GM12864 (cell line): Measurements from ENCODE around the gene APOL3.

Source experiments
- DNase-seq: peaks from one replicate; pipeline ENCODE4 v3.0.0-alpha.2; 2011; ENCODE audit warnings: low read depth
- H3K4me3 ChIP-seq: 2 replicates; pipeline ENCODE4 v1.5.1; 2011; ENCODE audit warnings: mild to moderate bottlenecking, low read depth, low read length, control low read depth
- TF ChIP-seq, protein P1 (sequence below): IDR thresholded peaks from 2 replicates; pipeline ENCODE4 v1.5.1; 2011; ENCODE audit warnings: low read depth, mild to moderate bottlenecking, moderate library complexity, low read length, control low read depth, inconsistent platforms; ENCODE audit errors: missing control alignments

Gene APOL3

GRCh38 chr22:36180928-36181327 lies 20.4 kb upstream of the APOL3 start:
- TF ChIP-seq, protein P1, sequence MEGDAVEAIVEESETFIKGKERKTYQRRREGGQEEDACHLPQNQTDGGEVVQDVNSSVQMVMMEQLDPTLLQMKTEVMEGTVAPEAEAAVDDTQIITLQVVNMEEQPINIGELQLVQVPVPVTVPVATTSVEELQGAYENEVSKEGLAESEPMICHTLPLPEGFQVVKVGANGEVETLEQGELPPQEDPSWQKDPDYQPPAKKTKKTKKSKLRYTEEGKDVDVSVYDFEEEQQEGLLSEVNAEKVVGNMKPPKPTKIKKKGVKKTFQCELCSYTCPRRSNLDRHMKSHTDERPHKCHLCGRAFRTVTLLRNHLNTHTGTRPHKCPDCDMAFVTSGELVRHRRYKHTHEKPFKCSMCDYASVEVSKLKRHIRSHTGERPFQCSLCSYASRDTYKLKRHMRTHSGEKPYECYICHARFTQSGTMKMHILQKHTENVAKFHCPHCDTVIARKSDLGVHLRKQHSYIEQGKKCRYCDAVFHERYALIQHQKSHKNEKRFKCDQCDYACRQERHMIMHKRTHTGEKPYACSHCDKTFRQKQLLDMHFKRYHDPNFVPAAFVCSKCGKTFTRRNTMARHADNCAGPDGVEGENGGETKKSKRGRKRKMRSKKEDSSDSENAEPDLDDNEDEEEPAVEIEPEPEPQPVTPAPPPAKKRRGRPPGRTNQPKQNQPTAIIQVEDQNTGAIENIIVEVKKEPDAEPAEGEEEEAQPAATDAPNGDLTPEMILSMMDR, result no peak
- no peak for DNase-seq
- no peak overlapping the region for H3K4me3 ChIP-seq

DNA sequence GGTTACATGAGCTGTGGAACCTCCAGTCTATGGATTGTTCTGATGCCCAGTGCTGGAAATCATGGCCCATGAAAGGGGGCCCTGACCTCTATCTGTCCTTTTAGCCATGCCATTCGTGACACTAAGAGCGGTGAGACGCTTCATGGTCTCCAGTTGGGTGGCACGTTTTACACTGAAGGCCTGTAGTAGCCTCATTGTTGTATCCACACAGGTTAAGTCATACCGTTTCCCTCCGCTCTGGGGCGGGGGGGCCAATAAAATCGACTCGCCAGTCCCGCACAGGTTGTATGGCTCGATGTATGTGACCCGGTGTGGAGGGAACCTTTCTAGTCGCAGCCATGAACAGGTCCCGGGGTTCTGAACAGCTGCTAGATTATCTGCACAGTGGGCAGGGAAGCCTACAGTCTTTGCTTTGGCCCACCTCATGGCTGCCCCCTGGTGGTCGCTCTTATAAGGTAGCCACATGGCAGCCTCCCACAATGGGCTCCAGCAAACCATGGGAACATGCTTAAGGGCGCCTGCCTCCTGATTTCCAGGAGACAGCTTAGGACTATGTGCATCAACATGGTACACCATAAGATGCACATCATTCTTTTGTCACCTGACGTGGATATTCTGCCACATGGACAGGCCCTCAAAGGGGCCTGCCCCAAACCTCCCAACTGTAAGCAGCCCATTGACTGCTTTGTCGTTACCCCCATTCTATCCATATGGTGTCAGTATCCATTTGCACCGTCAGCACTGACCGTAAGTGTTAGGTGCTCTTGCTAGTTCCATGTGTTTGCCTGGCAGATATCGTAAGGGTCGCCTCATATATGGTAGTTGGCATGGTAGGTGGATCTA lies 19.7 kb upstream of the APOL3 start:
- peak; percentile 36 for DNase-seq
- TF ChIP-seq, protein P1, result peak; percentile 91
- H3K4me3 ChIP-seq, result no peak overlapping the region

DNA sequence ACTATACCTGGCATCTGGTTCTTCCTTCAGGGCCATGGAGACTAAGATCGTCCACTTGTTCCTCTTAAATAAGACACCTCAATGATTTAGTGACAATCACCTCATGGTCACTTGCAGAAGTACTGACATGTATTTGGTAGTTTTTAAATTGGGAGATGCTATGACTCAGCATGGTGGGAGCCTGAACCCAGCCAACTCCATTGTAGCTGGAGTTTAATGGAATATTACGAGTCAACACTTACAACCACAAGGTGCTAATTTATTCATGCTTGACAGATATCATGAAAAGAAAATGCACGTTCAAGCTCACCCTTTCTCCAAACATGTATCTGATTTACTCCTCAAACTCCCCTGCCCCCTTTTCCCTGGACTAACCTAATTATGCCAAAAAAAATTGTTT lies 16.6 kb upstream of the APOL3 start:
- no peak overlapping the region for H3K4me3 ChIP-seq
- TF ChIP-seq, protein P1, result no peak
- DNase-seq, result no peak

DNA sequence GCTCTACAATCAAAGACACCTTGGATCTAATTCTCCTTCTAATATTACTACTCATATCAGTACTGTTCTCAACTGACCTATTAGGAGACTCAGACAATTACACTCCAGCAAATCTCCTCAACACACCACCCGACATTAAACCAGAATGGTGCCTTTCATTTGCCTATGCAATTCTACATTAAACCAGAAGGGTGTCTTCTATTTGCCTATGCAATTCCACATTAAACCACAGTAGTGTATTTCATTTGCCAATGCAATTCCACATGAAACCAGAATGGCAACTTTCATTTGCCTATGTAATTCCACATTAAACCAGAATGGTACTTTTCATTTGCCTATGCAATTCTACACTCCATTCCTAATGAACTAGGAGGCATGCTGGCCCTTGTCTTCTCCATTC lies 15.3 kb upstream of the APOL3 start:
- TF ChIP-seq, protein P1, result peak; percentile 8
- DNase-seq, result no peak
- H3K4me3 ChIP-seq, result no peak overlapping the region

GRCh38 chr22:36171941-36172340 lies 11.4 kb upstream of the APOL3 start:
- no peak overlapping the region for H3K4me3 ChIP-seq
- TF ChIP-seq, protein P1, result no peak

GRCh38 chr22:36166518-36167220 lies 6.1 kb upstream of the APOL3 start:
- no peak for DNase-seq
- TF ChIP-seq, protein P1, result no peak
- no peak overlapping the region for H3K4me3 ChIP-seq

More at GRCh38 chr22:36171941-36172340, 11.4 kb upstream of the APOL3 start:
- DNase-seq, result no peak
